ENCODE data around the gene LSP1.

DNA sequence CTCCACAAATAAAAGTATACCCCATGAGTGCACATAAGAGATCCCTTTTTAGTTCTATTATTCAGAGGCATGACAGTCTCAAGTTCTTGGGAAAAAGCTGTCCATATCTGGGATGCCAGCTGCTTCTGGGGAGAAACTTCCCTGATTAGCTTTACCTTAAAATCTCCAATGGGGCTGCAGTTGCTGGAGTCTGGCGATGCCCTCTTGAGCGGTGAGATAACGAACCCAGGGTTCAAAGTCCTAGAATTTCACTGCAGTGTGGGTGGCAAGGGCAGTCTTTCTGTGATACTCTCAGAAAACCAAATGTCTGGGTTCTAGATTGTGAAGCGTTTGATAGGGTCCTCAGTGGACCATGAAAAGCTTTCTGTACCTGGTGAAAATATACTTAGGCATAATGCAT lies 46.2 kb downstream of the LSP1 start:
- TF ChIP-seq, protein P1, sequence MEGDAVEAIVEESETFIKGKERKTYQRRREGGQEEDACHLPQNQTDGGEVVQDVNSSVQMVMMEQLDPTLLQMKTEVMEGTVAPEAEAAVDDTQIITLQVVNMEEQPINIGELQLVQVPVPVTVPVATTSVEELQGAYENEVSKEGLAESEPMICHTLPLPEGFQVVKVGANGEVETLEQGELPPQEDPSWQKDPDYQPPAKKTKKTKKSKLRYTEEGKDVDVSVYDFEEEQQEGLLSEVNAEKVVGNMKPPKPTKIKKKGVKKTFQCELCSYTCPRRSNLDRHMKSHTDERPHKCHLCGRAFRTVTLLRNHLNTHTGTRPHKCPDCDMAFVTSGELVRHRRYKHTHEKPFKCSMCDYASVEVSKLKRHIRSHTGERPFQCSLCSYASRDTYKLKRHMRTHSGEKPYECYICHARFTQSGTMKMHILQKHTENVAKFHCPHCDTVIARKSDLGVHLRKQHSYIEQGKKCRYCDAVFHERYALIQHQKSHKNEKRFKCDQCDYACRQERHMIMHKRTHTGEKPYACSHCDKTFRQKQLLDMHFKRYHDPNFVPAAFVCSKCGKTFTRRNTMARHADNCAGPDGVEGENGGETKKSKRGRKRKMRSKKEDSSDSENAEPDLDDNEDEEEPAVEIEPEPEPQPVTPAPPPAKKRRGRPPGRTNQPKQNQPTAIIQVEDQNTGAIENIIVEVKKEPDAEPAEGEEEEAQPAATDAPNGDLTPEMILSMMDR (IDR thresholded peaks at IDR 0.05), result no peak
- TF ChIP-seq POLR2A (IDR thresholded peaks at IDR 0.05), result no peak

Measured in transverse colon (tissue), 3 donors.